ENCODE data around the gene TNNI3K. TPM values are rescaled to one million over a fixed set of nuclear protein-coding genes. Genes with fewer than 3 reads are reported as not detected.

Gene TNNI3K
- total RNA-seq, 2 donors from 2014 or later = 11.5 TPM; not detected in 1

DNA sequence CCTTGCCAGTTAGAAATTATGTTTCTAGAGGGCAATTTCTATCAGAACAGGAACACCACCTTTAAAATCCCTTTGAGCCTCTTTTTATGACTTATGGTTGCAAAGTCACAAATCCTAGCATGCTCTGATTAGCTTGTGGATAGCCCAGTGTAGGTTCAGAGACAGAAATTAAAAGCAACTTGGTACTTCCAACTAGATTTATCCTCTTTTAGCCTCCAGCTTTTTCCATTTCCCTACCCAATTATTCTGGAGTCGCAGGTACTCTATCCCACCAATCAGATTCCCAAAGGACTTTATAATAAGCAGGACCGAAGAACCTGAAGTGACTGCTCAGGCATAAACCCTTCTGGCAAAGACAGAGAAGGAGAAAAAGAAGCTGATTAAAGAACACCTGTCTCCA is 310.6 kb downstream of the TNNI3K start:
- Histone ChIP-seq H3K27me3 (no peaks in the 10 kb centered on the region), H3K4me3 (no peak overlapping the region), H3K9me3 (no peaks in the 10 kb centered on the region), H3K4me1 (no peaks in the 10 kb centered on the region), H3K36me3 (replicated peaks in 1 of 2; ENCODE audit: insufficient read depth in 1 of 2, low read depth in 2 of 2) (no peaks in the 10 kb centered on the region), H3K27ac (no peak overlapping the region)
- DNase-seq (no peak), ATAC-seq (no peak)
- 67 to 90% methylated on average over 2 of the region's 2 CpGs for WGBS, 2 donors
- TF ChIP-seq, protein P1, sequence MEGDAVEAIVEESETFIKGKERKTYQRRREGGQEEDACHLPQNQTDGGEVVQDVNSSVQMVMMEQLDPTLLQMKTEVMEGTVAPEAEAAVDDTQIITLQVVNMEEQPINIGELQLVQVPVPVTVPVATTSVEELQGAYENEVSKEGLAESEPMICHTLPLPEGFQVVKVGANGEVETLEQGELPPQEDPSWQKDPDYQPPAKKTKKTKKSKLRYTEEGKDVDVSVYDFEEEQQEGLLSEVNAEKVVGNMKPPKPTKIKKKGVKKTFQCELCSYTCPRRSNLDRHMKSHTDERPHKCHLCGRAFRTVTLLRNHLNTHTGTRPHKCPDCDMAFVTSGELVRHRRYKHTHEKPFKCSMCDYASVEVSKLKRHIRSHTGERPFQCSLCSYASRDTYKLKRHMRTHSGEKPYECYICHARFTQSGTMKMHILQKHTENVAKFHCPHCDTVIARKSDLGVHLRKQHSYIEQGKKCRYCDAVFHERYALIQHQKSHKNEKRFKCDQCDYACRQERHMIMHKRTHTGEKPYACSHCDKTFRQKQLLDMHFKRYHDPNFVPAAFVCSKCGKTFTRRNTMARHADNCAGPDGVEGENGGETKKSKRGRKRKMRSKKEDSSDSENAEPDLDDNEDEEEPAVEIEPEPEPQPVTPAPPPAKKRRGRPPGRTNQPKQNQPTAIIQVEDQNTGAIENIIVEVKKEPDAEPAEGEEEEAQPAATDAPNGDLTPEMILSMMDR (IDR thresholded peaks at IDR 0.05) = no peak
- intact Hi-C loops (cut with DNase I) = no loop called here

DNA sequence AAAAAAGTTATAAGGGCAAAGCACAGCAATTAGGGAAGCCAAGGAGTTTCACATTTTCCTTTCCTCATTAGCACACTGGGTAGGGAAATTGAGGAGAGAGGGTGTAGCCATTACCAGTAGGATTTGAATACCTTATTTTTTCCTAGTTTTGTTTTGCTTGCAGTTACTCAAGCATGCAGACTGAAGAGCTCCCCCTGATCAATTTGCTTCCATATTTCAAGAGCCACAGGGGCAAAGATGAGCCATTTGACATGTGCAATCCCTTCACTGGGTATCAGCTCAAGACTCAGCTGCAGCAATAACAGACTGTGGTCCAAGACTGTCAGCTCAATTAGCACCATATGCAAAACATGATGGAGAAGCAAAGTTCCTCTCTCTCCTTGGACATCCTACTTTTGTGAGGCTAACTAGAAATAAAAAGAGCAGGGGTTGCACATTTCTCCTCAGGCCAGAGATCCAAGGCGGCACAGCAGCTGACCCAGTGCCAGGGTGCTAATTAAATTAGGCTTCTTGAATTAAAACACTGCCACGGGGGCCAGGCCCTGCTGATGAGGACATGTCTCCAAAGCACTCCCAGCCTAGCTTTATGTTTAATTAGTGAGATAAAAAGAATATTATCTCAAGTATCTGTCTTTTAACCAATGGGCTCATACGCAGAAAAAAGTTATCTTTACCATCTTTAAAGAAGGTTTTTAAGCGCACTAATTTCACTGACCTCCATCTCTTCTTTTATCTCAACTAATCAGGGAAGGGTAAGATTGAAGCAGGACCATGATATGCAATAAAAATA is 314.0 kb downstream of the TNNI3K start:
- H3K4me3 ChIP-seq = no peak overlapping the region
- intact Hi-C loops (cut with DNase I) = no loop called here
- WGBS, 2 donors = 50 to 58% methylated on average over 4 of the region's 4 CpGs

DNA sequence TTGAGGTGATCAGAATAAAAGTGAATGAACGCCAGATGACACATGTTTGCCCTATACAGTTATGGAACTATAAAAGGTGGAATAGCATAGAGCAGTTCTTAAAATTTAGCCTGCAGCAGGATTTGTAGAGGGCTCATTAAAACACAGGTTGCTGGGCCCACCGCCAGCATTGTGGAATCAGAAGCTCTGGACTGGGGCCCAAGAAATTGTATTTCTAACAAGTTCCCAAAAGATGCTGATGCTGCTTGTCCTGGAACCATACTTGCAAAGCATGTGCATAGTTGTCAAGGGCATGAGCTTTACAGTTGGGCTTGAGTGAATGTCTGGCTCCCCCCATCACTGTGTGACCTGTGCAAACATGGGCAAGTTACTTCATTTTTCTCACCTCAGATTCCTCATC is 314.7 kb downstream of the TNNI3K start:
- Histone ChIP-seq H3K36me3 (replicated peaks in 1 of 2; ENCODE audit: insufficient read depth in 1 of 2, low read depth in 2 of 2) (no peaks in the 10 kb centered on the region), H3K4me1 (no peaks in the 10 kb centered on the region), H3K4me3 (no peak overlapping the region), H3K27me3 (no peaks in the 10 kb centered on the region), H3K9me3 (no peaks in the 10 kb centered on the region), H3K27ac (no peak overlapping the region)
- DNase-seq = no peak
- intact Hi-C loops (cut with DNase I) = no loop called here
- no peak for ATAC-seq
- TF ChIP-seq POLR2A (IDR thresholded peaks at IDR 0.05) = no peak
- TF ChIP-seq, protein P1 (IDR thresholded peaks at IDR 0.05) = no peak
- WGBS, 2 donors = 80 to 85% methylated on average over 2 of the region's 2 CpGs

More for the DNA sequence above, 314.0 kb downstream of the TNNI3K start:
- Histone ChIP-seq H3K36me3 (replicated peaks in 1 of 2; ENCODE audit: insufficient read depth in 1 of 2, low read depth in 2 of 2) (no peaks in the 10 kb centered on the region), H3K27me3 (no peaks in the 10 kb centered on the region), H3K9me3 (no peaks in the 10 kb centered on the region), H3K27ac (no peak overlapping the region), H3K4me1 (no peaks in the 10 kb centered on the region)
- ATAC-seq = no peak
- TF ChIP-seq, protein P1 (IDR thresholded peaks at IDR 0.05) = no peak
- no peak for TF ChIP-seq POLR2A (IDR thresholded peaks at IDR 0.05)
- no peak for DNase-seq

DNA sequence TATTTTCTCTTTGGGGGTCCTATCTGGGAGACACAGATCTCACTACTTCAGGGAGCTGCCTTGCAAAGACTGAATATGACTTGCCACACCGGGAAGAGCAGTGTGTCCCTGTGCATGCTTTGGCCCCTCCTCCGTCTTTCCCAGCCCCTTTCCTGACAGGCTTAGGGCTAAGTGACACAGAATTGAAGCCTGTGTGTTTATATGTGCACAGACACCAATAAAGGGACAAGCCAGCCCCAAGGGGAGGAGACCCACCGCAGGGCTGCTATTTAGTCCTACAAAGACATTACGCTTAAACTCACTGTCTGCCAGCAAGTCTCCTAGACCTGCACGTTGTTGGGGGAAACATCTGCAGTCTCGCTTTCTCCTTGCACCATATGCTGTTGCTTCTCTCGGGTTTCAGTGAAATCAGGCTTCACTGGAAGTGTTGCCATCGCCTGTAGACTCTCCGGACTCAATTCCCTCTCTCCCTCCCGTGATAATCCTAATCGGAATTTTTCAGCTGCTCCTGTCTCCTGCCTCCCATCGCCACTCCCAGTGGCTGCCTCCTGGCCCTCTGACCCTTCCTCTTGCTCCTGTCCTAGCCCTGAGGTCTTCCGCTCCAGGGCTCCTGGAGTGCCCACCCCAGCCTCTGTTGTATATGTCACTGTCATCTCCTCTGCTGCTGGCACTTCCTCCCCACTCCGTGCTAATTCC is 335.8 kb downstream of the TNNI3K start:
- no peaks in the 10 kb centered on the region for H3K9me3 ChIP-seq
- DNase-seq (no peak), ATAC-seq (no peak)
- H3K4me3 ChIP-seq = no peak overlapping the region
- H3K4me1 ChIP-seq = no peaks in the 10 kb centered on the region
- H3K36me3 ChIP-seq (replicated peaks in 1 of 2; ENCODE audit: insufficient read depth in 1 of 2, low read depth in 2 of 2) = no peaks in the 10 kb centered on the region
- WGBS, 2 donors = 32 to 36% methylated on average over 14 of the region's 14 CpGs
- H3K27ac ChIP-seq = no peak overlapping the region
- H3K27me3 ChIP-seq = no peaks in the 10 kb centered on the region
- TF ChIP-seq POLR2A (IDR thresholded peaks at IDR 0.05) = no peak
- TF ChIP-seq, protein P1 (IDR thresholded peaks at IDR 0.05) = no peak
- intact Hi-C loops (cut with DNase I) = no loop called here
